NCI-H2029 treated with DMSO at 0.1 percent for 48 hours (cell line): ENCODE results near the gene PCDHGB1.
A peak's percentile ranks its signal among the peaks of the same experiment; 100 is the strongest.
"Not testable (repeated sequence)": the region's sequence is repeated elsewhere in the genome, so short reads cannot be mapped to it uniquely, and the experiment has no call there.

Source experiments
- DNase-seq: peaks from one replicate; lab custom pipeline; 2025; lab: John Stamatoyannopoulos, UW

The PCDHGB1 gene

GRCh38 chr5:141346017-141346416 lies 3.9 kb upstream of the PCDHGB1 start:
- DNase-seq, result not testable (repeated sequence)

DNA sequence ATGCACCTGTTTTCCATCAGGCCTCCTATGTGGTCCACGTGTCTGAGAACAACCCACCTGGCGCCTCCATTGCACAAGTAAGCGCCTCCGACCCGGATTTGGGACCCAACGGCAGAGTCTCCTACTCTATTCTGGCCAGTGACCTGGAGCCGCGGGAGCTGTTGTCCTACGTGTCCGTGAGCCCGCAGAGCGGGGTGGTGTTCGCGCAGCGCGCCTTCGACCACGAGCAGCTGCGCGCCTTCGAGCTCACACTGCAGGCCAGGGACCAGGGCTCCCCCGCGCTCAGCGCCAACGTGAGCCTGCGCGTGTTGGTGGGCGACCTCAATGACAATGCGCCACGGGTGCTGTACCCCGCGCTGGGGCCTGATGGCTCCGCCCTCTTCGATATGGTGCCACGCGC lies 1.7 kb downstream of the PCDHGB1 start:
- DNase-seq, result no peak

DNA sequence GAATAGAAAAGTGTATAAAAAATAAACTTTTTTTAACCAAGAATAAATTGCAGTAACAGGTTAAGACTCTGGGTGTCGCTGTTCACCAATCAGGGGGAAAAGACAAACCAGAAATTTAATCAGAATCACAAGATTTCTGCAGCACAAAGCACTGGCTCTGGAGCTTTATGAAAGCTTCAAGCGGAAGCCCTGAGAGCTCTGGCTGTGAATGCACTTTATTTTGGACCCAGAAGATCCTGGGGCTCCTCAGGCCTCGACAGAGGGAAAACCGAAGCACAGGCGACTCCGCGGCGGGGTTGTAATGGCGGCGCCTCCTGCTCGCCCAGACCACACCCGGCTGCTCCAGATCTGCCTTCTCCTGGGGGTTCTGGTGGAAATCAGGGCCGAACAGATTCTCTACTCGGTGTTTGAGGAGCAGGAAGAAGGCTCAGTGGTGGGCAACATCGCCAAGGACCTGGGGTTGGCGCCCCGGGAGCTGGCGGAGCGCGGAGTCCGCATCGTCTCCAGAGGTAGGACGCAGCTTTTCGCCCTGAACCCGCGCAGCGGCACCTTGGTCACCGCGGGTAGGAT lies 5.1 kb downstream of the PCDHGB1 start, which contains the start of gene PCDHGA4:
Gene PCDHGA4, plus strand, starts transcription at position 122 of the 570 bp plus-strand sequence. Its CDS starts 87 bp downstream, at position 209.
- DNase-seq, result no peak

GRCh38 chr5:141355641-141356040 lies 5.7 kb downstream of the PCDHGB1 start:
- DNase-seq, result no peak

- DNase-seq, result no peak
Observed at GRCh38 chr5:141356133-141356532, 6.2 kb downstream of the PCDHGB1 start.

GRCh38 chr5:141356950-141357349 lies 7.1 kb downstream of the PCDHGB1 start:
- no peak for DNase-seq

DNA sequence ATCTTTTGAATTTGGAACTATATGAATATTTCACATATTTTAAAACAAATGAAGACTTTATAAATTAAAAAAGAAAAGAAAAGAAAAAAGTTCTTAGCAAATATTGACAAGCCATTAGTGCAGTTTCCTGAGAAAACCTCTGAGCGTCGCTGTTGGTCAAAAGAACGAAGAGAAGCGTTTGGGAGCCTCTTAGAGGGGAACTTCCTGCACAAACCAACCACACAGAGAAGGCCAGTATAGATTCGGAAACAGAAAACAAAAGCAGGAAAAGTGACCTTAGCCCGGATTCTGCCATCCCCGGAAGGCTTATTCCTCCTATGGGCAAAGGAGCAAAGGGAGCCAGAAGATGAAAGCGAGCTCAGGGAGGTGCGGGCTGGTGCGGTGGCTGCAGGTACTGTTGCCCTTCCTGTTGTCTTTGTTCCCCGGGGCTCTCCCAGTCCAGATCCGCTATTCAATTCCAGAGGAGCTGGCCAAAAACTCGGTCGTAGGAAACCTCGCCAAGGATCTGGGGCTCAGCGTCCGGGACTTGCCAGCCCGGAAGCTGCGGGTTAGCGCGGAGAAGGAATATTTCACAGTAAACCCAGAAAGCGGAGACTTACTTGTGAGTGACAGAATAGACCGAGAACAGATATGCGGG lies 10.0 kb downstream of the PCDHGB1 start, which contains the start of gene PCDHGB2:
Gene PCDHGB2, plus strand, starts transcription at position 205 of the 637 bp plus-strand sequence. Its CDS starts 142 bp downstream, at position 347.
- DNase-seq, result peak; percentile 14

GRCh38 chr5:141360685-141361084 lies 10.8 kb downstream of the PCDHGB1 start:
- DNase-seq, result no peak

DNA sequence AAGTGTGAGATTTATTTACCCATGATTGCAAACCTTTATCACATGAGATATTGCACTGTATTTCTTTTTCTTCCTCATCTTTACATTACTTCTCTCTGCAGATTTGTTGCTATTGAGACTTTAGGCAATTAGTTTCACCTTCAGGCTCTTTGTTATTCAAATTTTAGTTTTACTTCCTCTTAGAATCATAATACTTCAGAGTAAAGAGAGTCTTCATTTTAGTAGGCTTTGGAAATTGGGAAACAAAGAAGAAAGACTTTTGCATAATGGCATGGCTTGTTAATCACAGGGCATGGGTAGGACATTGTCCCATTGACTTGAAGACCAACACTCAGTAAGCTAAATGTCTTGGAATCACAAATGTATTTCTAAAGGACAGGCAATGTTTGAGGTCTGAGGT lies 12.8 kb downstream of the PCDHGB1 start:
- no peak for DNase-seq

GRCh38 chr5:141363952-141364660 lies 14.2 kb downstream of the PCDHGB1 start, which contains the start of gene PCDHGA5:
Gene PCDHGA5 (plus strand): TSS chr5:141364162. CDS start chr5:141364331, 169 bp downstream.
- no peak for DNase-seq

- no peak for DNase-seq
Observed at GRCh38 chr5:141366016-141366896, 16.4 kb downstream of the PCDHGB1 start.

DNA sequence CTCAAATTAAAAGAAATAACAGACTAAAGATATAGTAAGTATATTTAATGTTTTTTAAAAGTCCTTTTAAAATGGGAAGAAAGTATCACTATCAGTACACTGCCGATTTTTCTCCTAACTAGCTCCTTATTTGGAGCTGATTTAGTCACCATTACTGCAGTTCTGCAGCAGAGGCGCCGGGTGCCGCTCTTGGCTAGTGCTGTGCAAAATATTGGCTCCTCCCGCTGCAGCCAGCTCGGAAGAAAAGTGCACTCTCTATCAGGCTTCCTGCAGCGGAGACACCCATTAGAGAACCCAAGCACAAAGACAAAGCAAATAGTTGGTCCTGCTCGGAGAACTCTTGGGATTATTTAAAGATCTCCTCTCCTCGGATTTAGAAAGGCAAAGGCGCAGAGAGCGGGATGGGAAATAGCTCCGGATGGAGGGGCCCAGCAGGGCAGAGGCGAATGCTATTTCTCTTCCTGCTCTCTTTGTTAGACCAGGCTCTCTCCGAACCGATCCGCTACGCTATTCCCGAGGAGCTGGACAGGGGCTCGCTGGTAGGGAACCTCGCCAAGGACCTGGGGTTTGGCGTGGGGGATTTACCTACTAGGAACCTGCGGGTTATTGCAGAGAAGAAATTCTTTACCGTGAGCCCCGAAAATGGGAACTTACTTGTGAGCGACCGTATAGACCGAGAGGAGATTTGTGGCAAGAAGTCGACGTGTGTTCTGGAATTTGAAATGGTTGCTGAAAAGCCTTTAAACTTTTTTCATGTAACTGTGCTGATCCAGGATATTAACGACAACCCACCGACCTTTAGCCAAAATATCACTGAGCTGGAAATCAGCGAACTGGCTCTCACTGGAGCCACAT lies 20.3 kb downstream of the PCDHGB1 start, which contains the start of gene PCDHGB3:
Gene PCDHGB3, plus strand, starts transcription at position 249 of the 855 bp plus-strand sequence. Its CDS starts 153 bp downstream, at position 402.
- no peak for DNase-seq

GRCh38 chr5:141371572-141372475 lies 21.9 kb downstream of the PCDHGB1 start:
- no peak for DNase-seq

- DNase-seq, result no peak
Observed at GRCh38 chr5:141373673-141374317, 23.9 kb downstream of the PCDHGB1 start, which contains the start of gene PCDHGA6. Gene PCDHGA6 (plus strand): TSS chr5:141373891. CDS start chr5:141374084, 193 bp downstream.

- DNase-seq, result no peak
Observed at GRCh38 chr5:141374627-141375026, 24.7 kb downstream of the PCDHGB1 start.

DNA sequence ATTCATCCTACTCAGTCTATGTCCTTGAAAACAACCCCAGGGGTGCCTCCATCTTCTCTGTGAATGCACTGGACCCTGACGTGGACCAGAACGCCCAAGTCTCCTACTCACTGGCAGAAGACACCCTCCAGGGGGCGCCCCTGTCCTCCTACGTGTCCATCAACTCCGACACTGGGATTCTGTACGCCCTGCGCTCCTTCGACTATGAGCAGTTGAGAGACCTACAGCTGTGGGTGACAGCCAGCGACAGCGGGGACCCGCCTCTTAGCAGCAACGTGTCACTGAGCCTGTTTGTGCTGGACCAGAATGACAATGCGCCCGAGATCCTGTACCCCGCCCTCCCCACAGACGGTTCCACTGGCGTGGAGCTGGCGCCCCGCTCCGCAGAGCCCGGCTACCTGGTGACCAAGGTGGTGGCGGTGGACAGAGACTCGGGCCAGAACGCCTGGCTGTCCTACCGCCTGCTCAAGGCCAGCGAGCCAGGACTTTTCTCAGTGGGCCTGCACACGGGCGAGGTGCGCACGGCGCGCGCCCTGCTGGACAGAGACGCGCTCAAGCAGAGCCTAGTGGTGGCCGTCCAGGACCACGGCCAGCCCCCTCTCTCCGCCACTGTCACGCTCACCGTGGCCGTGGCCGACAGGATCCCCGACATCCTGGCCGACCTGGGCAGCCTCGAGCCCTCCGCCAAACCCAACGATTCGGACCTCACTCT lies 25.7 kb downstream of the PCDHGB1 start:
- DNase-seq, result not testable (repeated sequence)

- DNase-seq, result no peak
Observed at GRCh38 chr5:141382469-141383294, 32.8 kb downstream of the PCDHGB1 start, which contains the start of gene PCDHGA7. Gene PCDHGA7 (plus strand): TSS chr5:141382742. CDS start chr5:141382900, 158 bp downstream.
